ENCODE measurements around the gene FBXL16. TPM values are rescaled to one million over a fixed set of nuclear protein-coding genes. Genes with fewer than 3 reads are reported as not detected.

Gene FBXL16
- total RNA-seq, 4 donors from 2014 or later: 2.2 to 8.4 (median 3.7) TPM

DNA sequence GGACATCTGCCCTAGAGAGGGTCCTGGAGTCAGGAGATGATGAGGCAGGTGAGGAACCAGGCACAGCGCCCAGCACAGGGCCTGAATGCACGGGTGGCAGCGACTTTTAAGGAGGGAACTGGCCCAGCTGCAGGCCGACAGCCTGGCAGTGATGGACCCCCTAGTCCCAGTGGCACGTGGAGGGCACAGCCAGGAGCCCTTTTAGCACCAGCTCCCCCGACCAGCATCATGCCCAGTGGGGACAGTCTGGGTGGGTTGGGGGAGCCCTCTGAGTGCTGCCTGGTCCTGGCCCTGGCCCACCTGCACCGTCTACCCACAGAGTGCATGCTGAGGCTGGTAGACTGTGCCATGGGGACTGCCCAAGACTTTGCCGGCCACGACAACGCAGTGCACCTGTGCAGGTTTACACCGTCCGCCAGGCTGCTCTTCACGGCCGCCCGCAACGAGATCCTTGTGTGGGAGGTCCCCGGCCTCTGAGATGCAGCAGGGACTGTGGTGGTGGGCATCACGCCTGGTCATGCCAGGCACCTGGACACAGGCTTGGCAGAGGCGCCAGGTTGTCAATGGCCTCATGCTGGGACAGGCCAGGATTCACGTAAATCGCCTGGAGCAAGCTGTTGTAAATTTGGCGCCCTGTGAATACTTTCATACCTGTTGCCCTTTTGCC lies 38.4 kb downstream of the FBXL16 start:
- Histone ChIP-seq H3K4me1 (peaks cover 16 to 32% (median 16%) of the 10 kb centered on the region in 3 donors), H3K27ac (peak overlapping the region; percentile 87 to 93 (median 92)), H3K9me3 (no peaks in the 10 kb centered on the region), H3K27me3 (no peaks in the 10 kb centered on the region), H3K36me3 (peaks cover 22 to 33% (median 25%) of the 10 kb centered on the region in 3 donors), H3K4me3 (peak overlapping the region in 3 of 4 donors; percentile 62 to 89 (median 82))
- intact Hi-C loops (cut with DNase I): loop anchor here (10.0 kb wide), 1 partner anchor 82 kb away; no protein-coding TSS in a partner anchor
- TF ChIP-seq, protein P1, sequence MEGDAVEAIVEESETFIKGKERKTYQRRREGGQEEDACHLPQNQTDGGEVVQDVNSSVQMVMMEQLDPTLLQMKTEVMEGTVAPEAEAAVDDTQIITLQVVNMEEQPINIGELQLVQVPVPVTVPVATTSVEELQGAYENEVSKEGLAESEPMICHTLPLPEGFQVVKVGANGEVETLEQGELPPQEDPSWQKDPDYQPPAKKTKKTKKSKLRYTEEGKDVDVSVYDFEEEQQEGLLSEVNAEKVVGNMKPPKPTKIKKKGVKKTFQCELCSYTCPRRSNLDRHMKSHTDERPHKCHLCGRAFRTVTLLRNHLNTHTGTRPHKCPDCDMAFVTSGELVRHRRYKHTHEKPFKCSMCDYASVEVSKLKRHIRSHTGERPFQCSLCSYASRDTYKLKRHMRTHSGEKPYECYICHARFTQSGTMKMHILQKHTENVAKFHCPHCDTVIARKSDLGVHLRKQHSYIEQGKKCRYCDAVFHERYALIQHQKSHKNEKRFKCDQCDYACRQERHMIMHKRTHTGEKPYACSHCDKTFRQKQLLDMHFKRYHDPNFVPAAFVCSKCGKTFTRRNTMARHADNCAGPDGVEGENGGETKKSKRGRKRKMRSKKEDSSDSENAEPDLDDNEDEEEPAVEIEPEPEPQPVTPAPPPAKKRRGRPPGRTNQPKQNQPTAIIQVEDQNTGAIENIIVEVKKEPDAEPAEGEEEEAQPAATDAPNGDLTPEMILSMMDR (IDR thresholded peaks at IDR 0.05): no peak
- TF ChIP-seq POLR2A (IDR thresholded peaks at IDR 0.05): no peak
- DNase-seq: no peak
- WGBS, 2 donors: 52 to 72% methylated on average over 10 to 17 of the region's 22 CpGs

DNA sequence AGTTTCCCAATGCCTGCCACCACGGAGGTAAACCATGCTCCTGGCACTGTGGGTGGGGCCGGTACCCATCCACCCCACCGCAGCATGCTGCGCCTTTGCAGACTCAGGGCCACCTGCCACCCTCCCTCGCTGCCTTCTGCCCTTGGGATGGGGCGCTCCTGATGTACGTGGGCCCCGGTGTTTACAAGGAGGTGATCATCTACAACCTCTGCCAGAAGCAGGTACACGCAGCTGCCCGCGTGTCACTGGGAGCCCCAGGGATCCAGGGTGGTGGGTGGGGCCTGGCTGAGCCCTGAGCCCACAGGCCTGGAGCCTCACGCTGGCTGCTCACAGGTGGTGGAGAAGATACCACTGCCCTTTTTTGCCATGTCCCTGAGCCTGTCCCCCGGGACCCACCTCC lies 39.0 kb downstream of the FBXL16 start:
- no peak overlapping the region for H3K4me3 ChIP-seq
- TF ChIP-seq POLR2A (IDR thresholded peaks at IDR 0.05): no peak
- TF ChIP-seq, protein P1 (IDR thresholded peaks at IDR 0.05): no peak
- no peak for DNase-seq
- 88% methylated on average over 4 of the region's 13 CpGs; no CpG with 5 or more reads in 1 of the 2 donors for WGBS, 2 donors
- H3K9me3 ChIP-seq: no peaks in the 10 kb centered on the region
- intact Hi-C loops (cut with DNase I): loop anchor here (10.0 kb wide), 1 partner anchor 82 kb away; no protein-coding TSS in a partner anchor
- H3K4me1 ChIP-seq: peaks cover 16 to 33% (median 17%) of the 10 kb centered on the region in 3 donors
- no peak overlapping the region for H3K27ac ChIP-seq
- peaks cover 16 to 26% (median 19%) of the 10 kb centered on the region in 3 donors for H3K36me3 ChIP-seq
- no peaks in the 10 kb centered on the region for H3K27me3 ChIP-seq

DNA sequence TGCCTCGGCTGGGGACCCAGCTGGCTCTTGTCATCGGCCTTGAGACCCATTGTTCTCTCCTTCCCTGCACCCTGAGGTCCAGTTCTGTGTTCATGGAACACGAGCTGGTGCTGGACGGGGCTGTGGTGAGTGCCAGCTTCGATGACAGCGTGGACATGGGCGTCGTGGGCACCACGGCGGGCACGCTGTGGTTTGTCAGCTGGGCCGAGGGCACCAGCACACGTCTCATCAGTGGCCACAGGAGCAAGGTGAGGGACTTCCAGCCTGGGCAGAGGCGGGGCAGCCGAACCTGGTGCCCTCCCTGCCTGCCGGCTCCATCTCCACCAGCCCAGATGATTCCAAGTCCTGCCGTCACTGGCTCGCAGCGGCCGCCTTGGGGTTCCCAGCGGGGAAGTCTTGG lies 43.0 kb downstream of the FBXL16 start:
- intact Hi-C loops (cut with DNase I): loop anchor here (10.0 kb wide), 1 partner anchor 78 kb away; no protein-coding TSS in a partner anchor
- WGBS, 2 donors: 94 to 100% methylated on average over 1 to 18 of the region's 21 CpGs
- Histone ChIP-seq H3K4me3 (no peak overlapping the region), H3K27me3 (no peaks in the 10 kb centered on the region), H3K27ac (no peak overlapping the region), H3K36me3 (peaks cover 0 to 24% (median 0%) of the 10 kb centered on the region in 3 donors), H3K9me3 (no peaks in the 10 kb centered on the region), H3K4me1 (peaks cover 16 to 28% (median 18%) of the 10 kb centered on the region in 3 donors)
- TF ChIP-seq, protein P1 (IDR thresholded peaks at IDR 0.05): no peak
- no peak for TF ChIP-seq POLR2A (IDR thresholded peaks at IDR 0.05)
- no peak for DNase-seq

DNA sequence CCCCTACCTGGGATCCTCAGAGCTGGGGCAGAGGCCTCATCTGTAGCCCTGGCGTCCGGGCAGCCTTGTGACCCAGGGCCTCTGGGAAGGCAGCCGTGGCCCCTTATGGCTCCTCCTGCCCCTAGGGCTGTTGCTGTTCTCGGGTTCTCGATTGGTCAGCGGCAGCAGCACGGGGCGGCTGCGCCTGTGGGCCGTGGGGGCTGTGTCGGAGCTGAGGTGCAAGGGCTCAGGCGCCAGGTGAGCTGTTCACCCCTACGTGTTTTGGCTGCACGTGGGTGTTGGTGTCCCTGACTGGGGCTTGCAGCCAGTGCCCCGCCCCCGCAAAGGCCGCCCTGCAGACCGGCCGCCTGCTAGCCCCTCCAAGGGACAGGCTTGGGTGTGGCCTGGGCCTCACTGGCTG lies 43.5 kb downstream of the FBXL16 start:
- peaks cover 11 to 23% (median 13%) of the 10 kb centered on the region in 3 donors for H3K4me1 ChIP-seq
- H3K27ac ChIP-seq: no peak overlapping the region
- no peak overlapping the region for H3K4me3 ChIP-seq
- no peaks in the 10 kb centered on the region for H3K9me3 ChIP-seq
- DNase-seq: no peak
- WGBS, 2 donors: no CpG with 5 or more reads among the region's 19 CpGs
- TF ChIP-seq POLR2A (IDR thresholded peaks at IDR 0.05): no peak
- TF ChIP-seq, protein P1 (IDR thresholded peaks at IDR 0.05): no peak
- intact Hi-C loops (cut with DNase I): loop anchor here (10.0 kb wide), 1 partner anchor 77 kb away; no protein-coding TSS in a partner anchor
- H3K36me3 ChIP-seq: peaks cover 0 to 29% (median 0%) of the 10 kb centered on the region in 3 donors
- H3K27me3 ChIP-seq: no peaks in the 10 kb centered on the region

DNA sequence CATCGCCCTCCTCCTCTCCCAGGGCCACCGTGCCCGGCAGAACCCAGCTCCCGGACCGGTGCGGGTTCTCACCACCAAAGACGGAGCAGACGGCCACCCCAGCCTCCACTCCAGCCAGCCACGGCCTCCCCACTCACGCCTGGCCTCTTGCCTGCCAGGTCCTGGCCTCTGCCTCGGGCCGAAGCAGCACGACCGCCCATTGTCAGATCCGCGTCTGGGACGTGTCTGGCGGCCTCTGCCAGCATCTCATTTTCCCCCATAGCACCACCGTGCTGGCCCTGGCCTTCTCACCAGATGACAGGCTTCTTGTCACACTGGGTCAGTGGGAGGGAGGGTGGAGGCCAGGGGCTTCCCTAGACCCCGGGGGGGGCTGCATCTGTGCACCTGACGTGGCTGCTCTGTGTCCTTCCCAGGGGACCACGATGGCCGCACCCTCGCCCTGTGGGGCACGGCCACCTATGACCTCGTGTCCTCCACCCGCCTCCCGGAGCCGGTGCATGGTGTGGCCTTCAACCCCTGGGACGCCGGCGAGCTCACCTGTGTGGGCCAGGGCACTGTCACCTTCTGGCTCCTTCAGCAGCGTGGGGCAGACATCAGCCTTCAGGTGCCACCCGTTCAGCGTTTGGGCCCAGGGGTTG lies 44.3 kb downstream of the FBXL16 start:
- H3K27me3 ChIP-seq: no peaks in the 10 kb centered on the region
- WGBS, 2 donors: 40 to 80% methylated on average over 3 to 14 of the region's 35 CpGs
- intact Hi-C loops (cut with DNase I): loop anchor here (10.0 kb wide), 1 partner anchor 77 kb away; no protein-coding TSS in a partner anchor
- TF ChIP-seq POLR2A (IDR thresholded peaks at IDR 0.05): no peak
- TF ChIP-seq, protein P1 (IDR thresholded peaks at IDR 0.05): no peak
- H3K9me3 ChIP-seq: no peaks in the 10 kb centered on the region
- no peak for DNase-seq
- peak overlapping the region; percentile 11 to 79 (median 62) for H3K27ac ChIP-seq
- peak overlapping the region in 2 of 4 donors; percentile 25 to 59 for H3K4me3 ChIP-seq
- peaks cover 0 to 37% (median 5%) of the 10 kb centered on the region in 3 donors for H3K36me3 ChIP-seq
- H3K4me1 ChIP-seq: peaks cover 10 to 18% (median 13%) of the 10 kb centered on the region in 3 donors

Measured in esophagus squamous epithelium (tissue), 5 donors.